ENCODE measurements around the gene SLC12A7. TPM values are rescaled to one million over a fixed set of nuclear protein-coding genes. Genes with fewer than 3 reads are reported as not detected.

Gene SLC12A7
- total RNA-seq, 5 donors from 2014 or later (not counting 1 experiment from before 2014, with no cell fraction given), result 33.7 to 97.4 (median 41.2) TPM

- peaks cover 2 to 18% of the 10 kb centered on the region in 2 donors for H3K36me3 ChIP-seq (ENCODE audit: control insufficient read depth in 2 of 2, extremely low read depth in 1 of 2, insufficient read depth in 1 of 2, low read length in 1 of 2)
These were observed 16.4 kb downstream of the SLC12A7 start for GRCh38 chr5:1095302-1095989.

GRCh38 chr5:1094670-1095190 lies 17.1 kb downstream of the SLC12A7 start:
- Mint-ChIP-seq H3K4me1 (peaks cover 10 to 23% (median 11%) of the 10 kb centered on the region in 3 donors), H3K4me3 (no peak overlapping the region), H3K27me3 (no peaks in the 10 kb centered on the region), H3K27ac (no peak overlapping the region), H3K36me3 (peaks cover 4% of the 10 kb centered on the region), H3K9me3 (no peaks in the 10 kb centered on the region)
- WGBS (ENCODE audit: insufficient coverage), result 94% methylated on average over 14 of the region's 21 CpGs
- Histone ChIP-seq H3K27ac (ENCODE audit: low read length) (no peak overlapping the region), H3K4me1 (ENCODE audit: control insufficient read depth in 1 of 2, extremely low read depth in 1 of 2, insufficient read depth in 2 of 2, low read length in 2 of 2) (peaks cover 2 to 14% of the 10 kb centered on the region in 2 experiments), H3K27me3 (replicated peaks in 1 of 2; ENCODE audit: control insufficient read depth in 2 of 2, extremely low read depth in 1 of 2, insufficient read depth in 2 of 2, low read length in 1 of 2) (no peaks in the 10 kb centered on the region), H3K4me3 (ENCODE audit: control insufficient read depth in 1 of 2, extremely low read depth in 1 of 2, low read length in 1 of 2) (no peak overlapping the region), H3K36me3 (ENCODE audit: control insufficient read depth in 2 of 2, extremely low read depth in 1 of 2, insufficient read depth in 1 of 2, low read length in 1 of 2) (peaks cover 2 to 20% of the 10 kb centered on the region in 2 donors), H3K9me3 (no peaks in the 10 kb centered on the region)
- CTCF ChIA-PET, result no interaction called here
- DNase-seq, result no peak
- no peak for ATAC-seq (replicated peaks in 1 of 4)
- POLR2A ChIA-PET, result no interaction called here

More at GRCh38 chr5:1095302-1095989, 16.4 kb downstream of the SLC12A7 start:
- Mint-ChIP-seq H3K27me3 (no peaks in the 10 kb centered on the region), H3K9me3 (no peaks in the 10 kb centered on the region), H3K4me3 (no peak overlapping the region), H3K4me1 (peaks cover 10 to 29% (median 11%) of the 10 kb centered on the region in 3 donors), H3K27ac (no peak overlapping the region), H3K36me3 (peaks cover 4% of the 10 kb centered on the region)
- Histone ChIP-seq H3K27me3 (replicated peaks in 1 of 2; ENCODE audit: control insufficient read depth in 2 of 2, extremely low read depth in 1 of 2, insufficient read depth in 2 of 2, low read length in 1 of 2) (no peaks in the 10 kb centered on the region), H3K4me3 (ENCODE audit: control insufficient read depth in 1 of 2, extremely low read depth in 1 of 2, low read length in 1 of 2) (no peak overlapping the region), H3K27ac (ENCODE audit: low read length) (no peak overlapping the region), H3K9me3 (no peaks in the 10 kb centered on the region), H3K4me1 (ENCODE audit: control insufficient read depth in 1 of 2, extremely low read depth in 1 of 2, insufficient read depth in 2 of 2, low read length in 2 of 2) (peaks cover 2 to 14% of the 10 kb centered on the region in 2 experiments)
- ChIA-PET CTCF (no interaction called here), POLR2A (no interaction called here)
- DNase-seq (no peak), ATAC-seq (replicated peaks in 1 of 4) (no peak)
- 90% methylated on average over 19 of the region's 22 CpGs for WGBS (ENCODE audit: insufficient coverage)

- WGBS (ENCODE audit: insufficient coverage), result 92% methylated on average over 25 of the region's 26 CpGs
- Mint-ChIP-seq H3K9me3 (no peaks in the 10 kb centered on the region), H3K27ac (no peak overlapping the region), H3K4me1 (peaks cover 8 to 15% (median 10%) of the 10 kb centered on the region in 3 donors), H3K27me3 (no peaks in the 10 kb centered on the region), H3K4me3 (no peak overlapping the region), H3K36me3 (peaks cover 4% of the 10 kb centered on the region)
- no peaks in the 10 kb centered on the region for H3K27me3 ChIP-seq (replicated peaks in 1 of 2; ENCODE audit: control insufficient read depth in 2 of 2, extremely low read depth in 1 of 2, insufficient read depth in 2 of 2, low read length in 1 of 2)
- peaks cover 2 to 20% of the 10 kb centered on the region in 2 donors for H3K36me3 ChIP-seq (ENCODE audit: control insufficient read depth in 2 of 2, extremely low read depth in 1 of 2, insufficient read depth in 1 of 2, low read length in 1 of 2)
- POLR2A ChIA-PET, result interaction anchor here in 1 of 2 donors (0.7 kb wide), 1 partner anchor 261 kb away, joined by 4 read pairs; no protein-coding TSS in a partner anchor
- DNase-seq (no peak), ATAC-seq (replicated peaks in 1 of 4) (no peak)
- CTCF ChIA-PET, result no interaction called here
- H3K4me1 ChIP-seq (ENCODE audit: control insufficient read depth in 1 of 2, extremely low read depth in 1 of 2, insufficient read depth in 2 of 2, low read length in 2 of 2), result peaks cover 0 to 4% of the 10 kb centered on the region in 2 experiments
- H3K9me3 ChIP-seq, result no peaks in the 10 kb centered on the region
- H3K27ac ChIP-seq (ENCODE audit: low read length), result no peak overlapping the region
- H3K4me3 ChIP-seq (ENCODE audit: control insufficient read depth in 1 of 2, extremely low read depth in 1 of 2, low read length in 1 of 2), result no peak overlapping the region
These were observed 18.5 kb downstream of the SLC12A7 start for GRCh38 chr5:1093361-1093760.

GRCh38 chr5:1092122-1092521 lies 19.7 kb downstream of the SLC12A7 start:
- H3K36me3 ChIP-seq (ENCODE audit: control insufficient read depth in 2 of 2, extremely low read depth in 1 of 2, insufficient read depth in 1 of 2, low read length in 1 of 2), result peaks cover 2 to 20% of the 10 kb centered on the region in 2 donors
- POLR2A ChIA-PET, result no interaction called here

GRCh38 chr5:1091632-1092031 lies 20.2 kb downstream of the SLC12A7 start:
- H3K9me3 Mint-ChIP-seq, result no peaks in the 10 kb centered on the region
- Histone ChIP-seq H3K27me3 (replicated peaks in 1 of 2; ENCODE audit: control insufficient read depth in 2 of 2, extremely low read depth in 1 of 2, insufficient read depth in 2 of 2, low read length in 1 of 2) (no peaks in the 10 kb centered on the region), H3K27ac (ENCODE audit: low read length) (no peak overlapping the region), H3K9me3 (no peaks in the 10 kb centered on the region), H3K36me3 (ENCODE audit: control insufficient read depth in 2 of 2, extremely low read depth in 1 of 2, insufficient read depth in 1 of 2, low read length in 1 of 2) (peaks cover 2 to 21% of the 10 kb centered on the region in 2 donors), H3K4me1 (ENCODE audit: control insufficient read depth in 1 of 2, extremely low read depth in 1 of 2, insufficient read depth in 2 of 2, low read length in 2 of 2) (no peaks in the 10 kb centered on the region), H3K4me3 (ENCODE audit: control insufficient read depth in 1 of 2, extremely low read depth in 1 of 2, low read length in 1 of 2) (no peak overlapping the region)
- no peaks in the 10 kb centered on the region for H3K27me3 Mint-ChIP-seq
- POLR2A ChIA-PET, result no interaction called here
- no peak for ATAC-seq (replicated peaks in 1 of 4)
- no peak overlapping the region for H3K27ac Mint-ChIP-seq
- H3K4me3 Mint-ChIP-seq, result no peak overlapping the region
- peaks cover 0 to 5% (median 2%) of the 10 kb centered on the region in 3 donors for H3K4me1 Mint-ChIP-seq
- DNase-seq, result no peak
- WGBS (ENCODE audit: insufficient coverage), result 97% methylated on average over 23 of the region's 23 CpGs
- peaks cover 4% of the 10 kb centered on the region for H3K36me3 Mint-ChIP-seq
- CTCF ChIA-PET, result no interaction called here

More at GRCh38 chr5:1092122-1092521, 19.7 kb downstream of the SLC12A7 start:
- WGBS (ENCODE audit: insufficient coverage), result 95% methylated on average over 3 of the region's 14 CpGs
- CTCF ChIA-PET, result no interaction called here
- H3K4me1 ChIP-seq (ENCODE audit: control insufficient read depth in 1 of 2, extremely low read depth in 1 of 2, insufficient read depth in 2 of 2, low read length in 2 of 2), result no peaks in the 10 kb centered on the region
- no peak overlapping the region for H3K4me3 Mint-ChIP-seq
- ATAC-seq (replicated peaks in 1 of 4) (no peak), DNase-seq (no peak)
- no peaks in the 10 kb centered on the region for H3K9me3 ChIP-seq
- peaks cover 4% of the 10 kb centered on the region for H3K36me3 Mint-ChIP-seq
- no peak overlapping the region for H3K4me3 ChIP-seq (ENCODE audit: control insufficient read depth in 1 of 2, extremely low read depth in 1 of 2, low read length in 1 of 2)
- no peaks in the 10 kb centered on the region for H3K9me3 Mint-ChIP-seq
- H3K4me1 Mint-ChIP-seq, result peaks cover 3 to 8% (median 3%) of the 10 kb centered on the region in 3 donors
- no peak overlapping the region for H3K27ac Mint-ChIP-seq
- no peaks in the 10 kb centered on the region for H3K27me3 ChIP-seq (replicated peaks in 1 of 2; ENCODE audit: control insufficient read depth in 2 of 2, extremely low read depth in 1 of 2, insufficient read depth in 2 of 2, low read length in 1 of 2)
- no peaks in the 10 kb centered on the region for H3K27me3 Mint-ChIP-seq
- no peak overlapping the region for H3K27ac ChIP-seq (ENCODE audit: low read length)

GRCh38 chr5:1090538-1090937 lies 21.3 kb downstream of the SLC12A7 start:
- Mint-ChIP-seq H3K4me1 (peaks cover 0 to 2% (median 0%) of the 10 kb centered on the region in 3 donors), H3K4me3 (no peak overlapping the region), H3K27ac (no peak overlapping the region), H3K9me3 (no peaks in the 10 kb centered on the region), H3K27me3 (no peaks in the 10 kb centered on the region), H3K36me3 (peaks cover 4% of the 10 kb centered on the region)
- ChIA-PET POLR2A (no interaction called here), CTCF (no interaction called here)
- Histone ChIP-seq H3K36me3 (ENCODE audit: control insufficient read depth in 2 of 2, extremely low read depth in 1 of 2, insufficient read depth in 1 of 2, low read length in 1 of 2) (peaks cover 7 to 27% of the 10 kb centered on the region in 2 donors), H3K4me1 (ENCODE audit: control insufficient read depth in 1 of 2, extremely low read depth in 1 of 2, insufficient read depth in 2 of 2, low read length in 2 of 2) (no peaks in the 10 kb centered on the region), H3K9me3 (no peaks in the 10 kb centered on the region), H3K4me3 (ENCODE audit: control insufficient read depth in 1 of 2, extremely low read depth in 1 of 2, low read length in 1 of 2) (no peak overlapping the region), H3K27me3 (replicated peaks in 1 of 2; ENCODE audit: control insufficient read depth in 2 of 2, extremely low read depth in 1 of 2, insufficient read depth in 2 of 2, low read length in 1 of 2) (no peaks in the 10 kb centered on the region), H3K27ac (ENCODE audit: low read length) (no peak overlapping the region)
- WGBS (ENCODE audit: insufficient coverage), result 92% methylated on average over 16 of the region's 16 CpGs
- ATAC-seq (replicated peaks in 1 of 4), result no peak
- DNase-seq, result no peak
